Measurements from ENCODE around the gene OPCML. TPM values are rescaled to one million over a fixed set of nuclear protein-coding genes. Genes with fewer than 3 reads are reported as not detected.

The OPCML gene
- total RNA-seq, 1 donor from 2014 or later = 0.12 TPM

DNA sequence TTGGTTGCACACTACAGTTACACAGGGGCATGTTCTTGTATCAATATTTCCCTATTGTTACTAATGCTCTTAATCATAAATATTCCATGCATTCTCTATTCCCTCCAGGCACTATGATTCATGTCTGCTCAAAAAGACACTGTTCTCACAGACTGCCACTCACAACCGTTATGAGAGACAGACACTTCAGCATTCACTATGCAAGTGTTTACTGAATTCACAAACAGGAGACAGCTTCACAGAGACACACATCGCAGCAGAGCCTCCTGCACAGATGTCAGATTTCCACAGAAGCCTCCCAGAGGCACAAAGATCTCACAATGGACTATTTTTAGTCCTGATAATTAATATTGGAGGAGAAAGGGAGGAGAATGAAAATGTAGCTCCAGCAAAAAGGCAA, 930.4 kb downstream of the OPCML start:
- TF ChIP-seq, protein P1, sequence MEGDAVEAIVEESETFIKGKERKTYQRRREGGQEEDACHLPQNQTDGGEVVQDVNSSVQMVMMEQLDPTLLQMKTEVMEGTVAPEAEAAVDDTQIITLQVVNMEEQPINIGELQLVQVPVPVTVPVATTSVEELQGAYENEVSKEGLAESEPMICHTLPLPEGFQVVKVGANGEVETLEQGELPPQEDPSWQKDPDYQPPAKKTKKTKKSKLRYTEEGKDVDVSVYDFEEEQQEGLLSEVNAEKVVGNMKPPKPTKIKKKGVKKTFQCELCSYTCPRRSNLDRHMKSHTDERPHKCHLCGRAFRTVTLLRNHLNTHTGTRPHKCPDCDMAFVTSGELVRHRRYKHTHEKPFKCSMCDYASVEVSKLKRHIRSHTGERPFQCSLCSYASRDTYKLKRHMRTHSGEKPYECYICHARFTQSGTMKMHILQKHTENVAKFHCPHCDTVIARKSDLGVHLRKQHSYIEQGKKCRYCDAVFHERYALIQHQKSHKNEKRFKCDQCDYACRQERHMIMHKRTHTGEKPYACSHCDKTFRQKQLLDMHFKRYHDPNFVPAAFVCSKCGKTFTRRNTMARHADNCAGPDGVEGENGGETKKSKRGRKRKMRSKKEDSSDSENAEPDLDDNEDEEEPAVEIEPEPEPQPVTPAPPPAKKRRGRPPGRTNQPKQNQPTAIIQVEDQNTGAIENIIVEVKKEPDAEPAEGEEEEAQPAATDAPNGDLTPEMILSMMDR (IDR thresholded peaks at IDR 0.05) = no peak
- no peaks in the 10 kb centered on the region for H3K27me3 ChIP-seq (ENCODE audit: low read depth)
- H3K27ac ChIP-seq = no peak overlapping the region
- no peaks in the 10 kb centered on the region for H3K9me3 ChIP-seq
- no peaks in the 10 kb centered on the region for H3K36me3 ChIP-seq
- DNase-seq (no peak), ATAC-seq (no peak)
- intact Hi-C loops (cut with DNase I) = no loop called here
- no peaks in the 10 kb centered on the region for H3K4me1 ChIP-seq
- no peak overlapping the region for H3K4me3 ChIP-seq

DNA sequence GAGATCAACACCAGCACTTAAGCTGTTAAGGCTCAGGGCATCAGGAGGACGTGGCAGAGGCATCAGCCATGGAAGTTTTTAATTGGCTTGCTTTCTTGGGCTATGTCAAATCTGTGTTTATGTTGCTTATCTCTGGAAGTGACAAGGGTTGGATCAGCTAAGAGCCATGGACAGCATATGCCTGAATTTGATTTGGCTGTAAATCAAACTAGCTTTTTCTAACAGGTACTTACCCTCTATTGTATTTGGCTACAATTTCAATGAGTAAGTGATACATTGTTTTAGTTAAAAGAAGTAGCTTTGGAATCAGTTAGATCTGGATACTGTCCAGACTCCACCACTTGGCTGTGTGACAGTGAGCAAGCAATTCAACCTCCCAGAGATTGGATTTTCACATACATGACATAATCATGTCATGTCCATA, 936.6 kb downstream of the OPCML start:
- H3K4me1 ChIP-seq = no peaks in the 10 kb centered on the region
- H3K4me3 ChIP-seq = no peak overlapping the region
- H3K27me3 ChIP-seq (ENCODE audit: low read depth) = no peaks in the 10 kb centered on the region
- ATAC-seq (peak in 1 of 2 donors; percentile 41), DNase-seq (no peak)
- no peak overlapping the region for H3K27ac ChIP-seq
- H3K9me3 ChIP-seq = no peaks in the 10 kb centered on the region
- intact Hi-C loops (cut with DNase I) = no loop called here
- no peaks in the 10 kb centered on the region for H3K36me3 ChIP-seq
- TF ChIP-seq, protein P1 (IDR thresholded peaks at IDR 0.05) = no peak

DNA sequence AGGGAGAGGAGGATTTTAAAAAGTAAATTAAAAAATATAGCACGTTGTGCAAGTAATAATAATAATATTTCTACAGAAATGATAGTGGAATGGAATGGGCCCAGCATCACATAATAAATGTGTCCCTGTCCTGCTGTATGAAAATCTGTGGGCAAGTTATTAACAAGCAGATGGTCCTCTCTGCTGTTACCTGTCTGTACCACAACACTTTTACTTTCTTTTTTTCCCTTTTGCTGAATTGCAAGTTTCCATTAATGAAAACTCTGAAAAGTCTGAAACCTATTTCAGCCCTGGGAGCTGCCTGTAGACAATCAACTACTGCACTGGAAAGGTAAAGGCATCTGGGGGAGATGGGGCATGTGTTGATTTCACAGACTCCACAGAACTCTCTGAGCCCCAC, 937.1 kb downstream of the OPCML start:
- DNase-seq = no peak
- Histone ChIP-seq H3K27ac (no peak overlapping the region), H3K36me3 (no peaks in the 10 kb centered on the region), H3K4me3 (no peak overlapping the region), H3K4me1 (no peaks in the 10 kb centered on the region), H3K27me3 (ENCODE audit: low read depth) (no peaks in the 10 kb centered on the region), H3K9me3 (no peaks in the 10 kb centered on the region)
- intact Hi-C loops (cut with DNase I) = no loop called here
- TF ChIP-seq, protein P1 (IDR thresholded peaks at IDR 0.05) = no peak
- no peak for ATAC-seq

DNA sequence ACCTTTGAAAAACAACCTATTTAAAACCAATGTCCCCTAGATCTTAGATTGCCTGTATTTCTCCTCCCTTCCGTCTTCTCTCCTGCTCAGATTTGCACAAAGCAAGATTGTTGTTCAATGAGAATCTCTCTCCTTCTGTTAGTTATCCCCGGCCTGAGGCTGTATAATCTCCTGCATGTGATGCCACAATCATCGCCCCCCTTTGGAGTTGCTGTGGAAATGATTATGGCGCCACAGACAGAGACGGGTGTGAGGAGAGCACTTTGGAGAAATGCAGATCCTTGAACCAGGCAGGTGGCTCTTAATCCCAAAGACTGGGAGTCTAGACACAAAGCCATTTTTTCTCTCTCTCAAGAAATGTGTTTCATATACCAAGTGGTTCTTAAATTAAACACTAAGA, 941.3 kb downstream of the OPCML start:
- no peaks in the 10 kb centered on the region for H3K36me3 ChIP-seq
- H3K4me3 ChIP-seq = no peak overlapping the region
- intact Hi-C loops (cut with DNase I) = no loop called here
- H3K9me3 ChIP-seq = no peaks in the 10 kb centered on the region
- DNase-seq (no peak), ATAC-seq (no peak)
- H3K27ac ChIP-seq = no peak overlapping the region
- no peaks in the 10 kb centered on the region for H3K27me3 ChIP-seq (ENCODE audit: low read depth)
- TF ChIP-seq, protein P1 (IDR thresholded peaks at IDR 0.05) = no peak
- H3K4me1 ChIP-seq = peaks cover 3% of the 10 kb centered on the region

DNA sequence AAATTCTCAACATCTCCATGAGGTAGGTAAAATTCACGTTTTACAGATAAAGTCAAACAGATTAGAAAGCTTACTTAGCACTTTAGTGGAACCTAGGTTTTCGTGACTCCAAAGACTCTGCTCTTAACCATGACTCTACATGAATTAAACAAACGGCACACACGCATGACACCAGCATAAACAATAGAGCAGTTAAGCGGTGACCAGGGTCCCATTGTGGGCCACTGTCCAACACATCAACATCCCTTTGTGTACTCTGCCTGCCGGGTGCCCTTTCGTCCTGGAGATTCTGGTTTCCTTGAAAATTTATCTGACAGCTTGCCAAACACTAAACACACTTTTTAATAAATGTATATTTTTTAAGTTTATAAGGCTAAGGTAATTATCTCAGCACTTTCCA, 941.7 kb downstream of the OPCML start:
- Histone ChIP-seq H3K9me3 (no peaks in the 10 kb centered on the region), H3K27me3 (ENCODE audit: low read depth) (no peaks in the 10 kb centered on the region), H3K36me3 (no peaks in the 10 kb centered on the region), H3K27ac (no peak overlapping the region), H3K4me1 (peaks cover 3% of the 10 kb centered on the region), H3K4me3 (no peak overlapping the region)
- intact Hi-C loops (cut with DNase I) = no loop called here
- TF ChIP-seq, protein P1 (IDR thresholded peaks at IDR 0.05) = no peak
- DNase-seq = no peak
- ATAC-seq = no peak

DNA sequence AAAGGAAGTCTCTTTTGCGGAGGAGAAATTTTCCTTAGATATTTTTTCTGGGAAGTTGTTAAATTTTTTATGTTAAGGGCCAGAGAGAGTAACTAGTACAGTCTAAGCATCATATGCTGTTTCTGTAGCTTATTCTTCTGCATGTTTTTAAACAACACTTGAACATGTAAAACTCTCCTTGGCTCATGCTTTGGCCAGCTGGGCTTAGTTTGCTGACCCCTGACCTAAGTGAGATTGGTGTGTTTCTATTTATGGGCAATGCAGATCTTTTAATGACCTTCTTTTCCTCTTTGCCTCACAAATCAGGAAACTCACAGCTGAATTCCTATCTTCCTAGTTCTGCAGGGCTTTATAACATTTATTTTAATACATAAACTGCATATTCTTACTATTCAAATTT, 942.5 kb downstream of the OPCML start:
- H3K9me3 ChIP-seq = no peaks in the 10 kb centered on the region
- H3K4me3 ChIP-seq = no peak overlapping the region
- no peaks in the 10 kb centered on the region for H3K27me3 ChIP-seq (ENCODE audit: low read depth)
- intact Hi-C loops (cut with DNase I) = no loop called here
- no peak overlapping the region for H3K27ac ChIP-seq
- H3K4me1 ChIP-seq = peaks cover 3% of the 10 kb centered on the region
- TF ChIP-seq, protein P1 (IDR thresholded peaks at IDR 0.05) = no peak
- ATAC-seq (no peak), DNase-seq (no peak)
- no peaks in the 10 kb centered on the region for H3K36me3 ChIP-seq

Data from lower lobe of right lung (tissue), 2 donors.